DND-41 (cell line): Measurements from ENCODE around the gene KCNT1.

Source experiments
- ATAC-seq: fragments of 200-7000 bp; cut with Tn5 transposase; 3 replicates; pipeline ENCODE4 v1.9.1; 2021; ENCODE audit warnings: low read depth; ENCODE audit not compliant: insufficient read depth
- DNase-seq: peaks from one replicate; pipeline ENCODE4 v3.0.0-alpha.2; 2020
- H2AFZ ChIP-seq: 2 replicates; pipeline ENCODE4 v1.6.0; 2012; ENCODE audit warnings: low read depth, low read length
- H3K27ac ChIP-seq: 2 replicates; pipeline ENCODE4 v1.5.1; 2012; ENCODE audit warnings: low read length, inconsistent platforms
- H3K27me3 ChIP-seq: fragments of 200-600 bp; sonication (generic); 2 replicates; pipeline ENCODE4 v1.6.0; 2012; ENCODE audit warnings: low read length, mild to moderate bottlenecking, inconsistent platforms; ENCODE audit not compliant: insufficient read depth, poor library complexity
- H3K36me3 ChIP-seq: 2 replicates; pipeline ENCODE4 v1.5.1; 2012; ENCODE audit warnings: low read length, inconsistent platforms; ENCODE audit not compliant: insufficient read depth
- H3K4me1 ChIP-seq: 2 replicates; pipeline ENCODE4 v1.5.1; 2012; ENCODE audit warnings: mild to moderate bottlenecking, low read length; ENCODE audit not compliant: insufficient read depth
- H3K4me2 ChIP-seq: 2 replicates; pipeline ENCODE4 v1.6.0; 2012; ENCODE audit warnings: mild to moderate bottlenecking, moderate library complexity, low read length, inconsistent platforms; ENCODE audit not compliant: insufficient read depth
- H3K4me3 ChIP-seq, 2 experiments: fragments of 200-600 bp in 1 of 2; shearing (Covaris generic) in 1 of 2; 2 replicates each; pipeline ENCODE4 v1.5.1; 2012 to 2016; ENCODE audit warnings: inconsistent platforms in 2 of 2, low read length in 2 of 2, mild to moderate bottlenecking in 2 of 2, low read depth in 1 of 2, moderate library complexity in 1 of 2
- H3K79me2 ChIP-seq: 2 replicates; pipeline ENCODE4 v1.6.0; 2012; ENCODE audit warnings: low read length, inconsistent platforms; ENCODE audit not compliant: insufficient read depth
- H3K9ac ChIP-seq: 2 replicates; pipeline ENCODE4 v1.6.0; 2012; ENCODE audit warnings: low read depth, mild to moderate bottlenecking, inconsistent platforms, low read length, moderate library complexity
- H3K9me3 ChIP-seq: 2 replicates; pipeline ENCODE4 v1.5.1; 2012; ENCODE audit warnings: low read length, moderate library complexity, mild to moderate bottlenecking, inconsistent platforms; ENCODE audit not compliant: insufficient read depth, severe bottlenecking
- H4K20me1 ChIP-seq: 2 replicates; pipeline ENCODE4 v1.6.0; 2012; ENCODE audit warnings: low read length; ENCODE audit not compliant: insufficient read depth
- CTCF ChIP-seq: IDR thresholded peaks from 2 replicates; pipeline ENCODE4 v1.5.1; 2012; ENCODE audit warnings: borderline replicate concordance, low read length, moderate library complexity, mild to moderate bottlenecking; ENCODE audit not compliant: poor library complexity, severe bottlenecking; ENCODE audit errors: extremely low read depth
- EZH2 ChIP-seq: IDR thresholded peaks from 3 replicates; pipeline ENCODE4 v1.6.1; 2012; ENCODE audit warnings: borderline replicate concordance, low read depth, mild to moderate bottlenecking, moderate library complexity, low read length, inconsistent platforms; ENCODE audit not compliant: severe bottlenecking

The KCNT1 gene

GRCh38 chr9:135727257-135727875 lies 25.4 kb downstream of the KCNT1 start:
- Histone ChIP-seq H3K27ac (no peak overlapping the region), H3K4me3 (no peak overlapping the region), H2AFZ (no peak overlapping the region), H3K79me2 (no peaks in the 10 kb centered on the region), H3K4me2 (no peak overlapping the region), H4K20me1 (no peaks in the 10 kb centered on the region), H3K9me3 (peaks cover 5% of the 10 kb centered on the region), H3K9ac (no peak overlapping the region), H3K36me3 (no peaks in the 10 kb centered on the region), H3K4me1 (no peaks in the 10 kb centered on the region), H3K27me3 (no peaks in the 10 kb centered on the region)
- no peak for DNase-seq
- no peak for ATAC-seq
- TF ChIP-seq CTCF, result no peak
- no peak for TF ChIP-seq EZH2

GRCh38 chr9:135728436-135729110 lies 26.6 kb downstream of the KCNT1 start:
- Histone ChIP-seq H3K27me3 (no peaks in the 10 kb centered on the region), H3K4me3 (no peak overlapping the region)

GRCh38 chr9:135729480-135729879 lies 27.5 kb downstream of the KCNT1 start:
- Histone ChIP-seq H3K9me3 (peaks cover 5% of the 10 kb centered on the region), H3K36me3 (no peaks in the 10 kb centered on the region), H2AFZ (no peak overlapping the region), H3K79me2 (no peaks in the 10 kb centered on the region), H3K27ac (no peak overlapping the region), H3K4me2 (no peak overlapping the region), H4K20me1 (no peaks in the 10 kb centered on the region), H3K4me3 (no peak overlapping the region), H3K4me1 (no peaks in the 10 kb centered on the region), H3K9ac (no peak overlapping the region), H3K27me3 (no peaks in the 10 kb centered on the region)
- TF ChIP-seq CTCF, result no peak
- no peak for TF ChIP-seq EZH2
- no peak for ATAC-seq
- DNase-seq, result no peak

More at GRCh38 chr9:135728436-135729110, 26.6 kb downstream of the KCNT1 start:
- Histone ChIP-seq H3K36me3 (no peaks in the 10 kb centered on the region), H3K27ac (no peak overlapping the region), H3K4me2 (no peak overlapping the region), H2AFZ (no peak overlapping the region), H3K9ac (no peak overlapping the region), H3K4me1 (no peaks in the 10 kb centered on the region), H4K20me1 (no peaks in the 10 kb centered on the region), H3K79me2 (no peaks in the 10 kb centered on the region), H3K9me3 (peaks cover 5% of the 10 kb centered on the region)
- DNase-seq, result no peak
- ATAC-seq, result no peak
- TF ChIP-seq EZH2, result no peak
- TF ChIP-seq CTCF, result no peak
